GM18861 (cell line): ENCODE results near the gene C1QBP.
"Not testable (repeated sequence)": the region's sequence is repeated elsewhere in the genome, so short reads cannot be mapped to it uniquely, and the experiment has no call there.

Experiments used
- ATAC-seq: cut with Tn5 transposase; IDR thresholded peaks from one replicate; pipeline ENCODE4 v1.9.1; 2021; ENCODE audit not compliant: unreplicated experiment

The C1QBP gene

DNA sequence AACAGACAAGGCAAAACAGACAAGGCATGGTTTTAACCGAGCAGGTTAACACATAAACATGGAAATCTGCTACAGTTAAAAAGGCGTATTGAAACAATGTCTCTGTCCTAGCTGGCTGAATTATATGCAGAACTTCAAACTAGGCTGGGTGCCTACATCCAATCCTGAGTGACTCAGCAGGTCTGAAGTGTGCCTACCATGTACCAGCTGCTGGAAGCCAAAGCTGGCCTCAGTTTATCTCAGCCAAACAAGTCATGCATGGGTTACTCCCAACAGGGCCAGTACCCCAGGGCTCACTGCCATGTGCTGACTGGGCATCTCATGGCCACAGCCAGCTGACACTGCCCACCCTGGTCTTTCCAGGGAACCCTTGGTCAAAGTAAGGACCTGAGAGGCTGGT lies 4.0 kb downstream of the C1QBP start:
- ATAC-seq, result no peak

DNA sequence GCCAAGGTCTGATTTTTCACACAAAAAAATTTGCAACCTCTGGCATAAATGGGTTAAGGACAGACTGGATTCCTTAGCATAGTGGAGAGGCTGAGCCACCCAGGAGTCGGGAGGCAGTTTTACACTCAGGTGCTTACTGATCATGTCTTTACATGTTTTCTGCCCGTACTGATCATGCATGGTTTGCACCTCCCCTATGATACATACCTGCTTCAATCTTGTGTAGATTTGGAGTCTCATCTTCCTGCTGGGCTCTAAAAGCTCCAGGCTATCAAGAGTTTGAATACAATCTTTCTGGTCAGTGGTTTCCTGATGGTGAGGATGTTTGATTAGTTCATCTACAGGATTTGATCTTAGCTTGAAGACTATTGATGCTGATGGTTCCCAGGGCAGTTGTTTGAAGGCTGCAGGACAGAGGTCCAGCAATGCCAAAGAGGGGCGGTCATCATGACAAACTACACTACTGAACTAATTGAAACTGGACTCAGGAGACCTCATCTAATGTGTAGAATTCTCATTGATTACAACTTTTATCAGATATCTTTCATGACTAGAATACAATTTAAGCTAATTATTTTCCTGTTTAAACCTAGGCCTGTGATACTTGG lies 6.9 kb downstream of the C1QBP start:
- ATAC-seq, result no peak

DNA sequence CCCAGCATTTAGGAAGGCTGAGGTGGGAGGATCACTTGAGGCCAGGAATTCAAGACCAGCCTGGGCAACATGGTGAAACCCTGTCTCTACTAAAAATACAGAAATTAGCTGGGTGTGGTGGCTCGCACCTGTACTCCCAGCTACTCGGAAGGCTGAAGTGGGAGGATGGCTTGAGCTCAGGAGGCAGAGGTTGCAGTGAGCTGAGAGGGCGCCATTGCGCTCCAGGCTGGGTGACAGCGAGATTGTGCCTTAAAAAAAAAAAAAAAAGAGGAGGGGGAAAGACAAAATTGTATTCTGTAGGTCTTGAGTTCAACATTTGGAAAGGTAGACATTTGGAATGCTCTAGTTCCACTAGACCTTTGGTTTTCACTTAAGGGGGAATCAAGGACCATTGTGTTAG lies 7.7 kb downstream of the C1QBP start:
- ATAC-seq, result not testable (repeated sequence)

DNA sequence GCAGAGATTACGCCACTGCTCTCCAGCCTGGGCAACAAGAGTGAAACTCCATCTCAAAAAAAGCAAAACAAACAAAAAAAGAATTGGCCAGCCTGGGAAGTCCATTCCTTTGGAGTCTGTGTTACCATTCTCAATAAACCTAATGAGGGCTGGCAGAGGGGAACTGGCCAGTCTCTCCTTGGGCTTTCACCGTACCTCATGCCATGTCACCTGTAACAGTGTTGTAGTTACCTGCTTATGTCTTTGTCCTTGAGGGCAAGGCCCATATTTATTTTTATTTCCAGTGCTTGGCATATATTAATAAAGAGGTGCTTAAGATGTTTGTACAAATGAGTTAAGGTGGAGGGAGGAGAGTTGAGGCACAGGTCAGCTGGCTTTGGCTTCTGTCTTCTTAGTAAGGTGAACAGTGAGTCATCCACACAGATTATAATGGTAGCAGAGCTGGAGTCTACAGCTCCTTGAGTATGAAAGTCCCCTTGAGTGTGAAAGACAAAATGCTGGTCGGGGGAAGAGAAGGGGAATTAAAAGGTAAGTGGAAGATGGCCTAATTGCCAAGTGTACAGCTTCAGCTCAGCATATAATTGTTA lies 8.4 kb downstream of the C1QBP start:
- no peak for ATAC-seq

DNA sequence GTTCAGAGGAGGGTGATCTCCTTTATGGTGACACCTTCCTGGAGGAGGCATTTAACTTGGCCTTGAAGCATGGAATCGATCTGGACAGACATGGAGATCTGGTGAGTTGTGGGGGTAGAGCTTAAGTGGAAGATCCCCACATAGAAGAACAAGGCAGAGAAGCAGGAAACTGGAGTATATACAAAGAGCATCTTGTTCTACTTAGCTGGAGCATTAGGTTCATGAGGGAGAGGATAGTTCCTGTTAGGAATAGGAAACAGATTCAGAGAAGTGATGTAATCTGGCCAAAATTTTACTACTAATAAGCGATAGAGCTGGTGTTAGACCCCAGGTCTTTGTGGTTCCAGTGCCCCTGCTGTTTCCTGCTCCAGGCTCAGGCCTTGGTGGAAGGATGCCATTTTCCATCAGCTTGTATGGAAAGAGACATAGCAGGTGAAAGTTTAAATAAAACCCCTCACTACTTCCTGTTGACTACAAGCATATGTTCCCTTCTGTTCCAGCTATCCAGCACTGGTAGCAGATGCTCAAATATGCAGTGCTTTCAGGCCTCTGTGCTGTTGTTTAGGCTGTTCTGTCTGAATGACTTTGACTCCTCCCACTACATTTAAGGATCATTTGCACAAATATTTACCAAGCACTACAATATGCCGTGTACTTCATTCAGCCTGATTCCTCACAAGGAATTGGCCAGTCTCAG lies 9.6 kb downstream of the C1QBP start:
- ATAC-seq, result no peak

DNA sequence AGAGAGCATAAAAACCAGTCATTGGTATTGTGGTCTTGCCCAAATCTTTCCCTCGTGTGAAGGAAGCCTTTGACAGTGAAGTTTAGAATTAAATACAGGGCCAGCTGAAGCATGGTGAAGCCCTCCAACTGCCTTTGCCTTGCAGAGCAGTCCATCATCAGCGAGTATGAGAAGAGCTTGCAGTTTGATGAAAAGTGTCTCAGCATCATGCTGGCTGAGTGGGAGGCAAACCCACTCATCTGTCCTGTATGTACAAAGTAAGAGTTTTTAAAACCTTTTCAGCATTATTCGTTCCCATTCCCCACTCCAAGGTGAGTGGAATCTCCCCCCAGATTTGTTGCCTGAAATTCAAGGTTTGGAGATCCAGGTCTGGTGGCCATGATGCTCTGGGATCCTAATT lies 13.1 kb downstream of the C1QBP start:
- no peak for ATAC-seq

DNA sequence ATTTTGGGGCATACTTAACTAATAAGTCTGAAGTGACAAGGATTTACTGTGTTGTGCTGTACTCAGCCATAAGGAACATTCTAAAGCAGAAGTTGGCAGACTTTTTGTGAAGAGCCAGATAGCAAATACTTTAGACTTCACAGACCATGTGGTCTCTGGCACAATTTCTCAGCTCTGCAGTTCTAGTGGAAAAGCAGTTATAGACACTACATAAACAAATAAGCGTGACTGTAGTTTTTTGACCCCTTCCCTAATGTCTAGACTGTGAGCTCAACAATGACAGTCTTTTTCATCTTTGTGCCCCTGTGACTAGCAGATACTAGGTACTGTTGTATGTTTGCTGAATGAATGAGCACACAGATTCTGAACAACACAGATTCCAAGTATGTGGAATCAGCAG lies 14.0 kb downstream of the C1QBP start:
- no peak for ATAC-seq

DNA sequence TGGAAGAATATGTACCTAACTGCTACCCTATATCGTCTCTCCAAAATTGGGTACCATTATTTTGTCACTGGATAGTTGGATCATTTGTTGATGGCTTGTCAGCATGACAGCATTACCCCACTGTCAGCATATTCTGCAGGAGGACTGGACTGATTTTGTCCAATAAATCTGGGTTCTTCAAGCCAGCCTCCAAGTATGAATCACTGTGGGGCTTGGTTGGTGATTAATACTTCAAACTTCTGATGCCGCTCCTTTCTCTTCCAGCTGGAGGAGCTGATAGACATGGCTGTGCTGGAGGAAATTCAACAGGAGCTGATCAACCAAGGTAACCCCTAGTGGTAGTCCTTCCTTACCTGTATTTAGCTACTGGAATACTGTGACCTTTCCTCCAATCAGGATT lies 16.4 kb downstream of the C1QBP start:
- no peak for ATAC-seq

DNA sequence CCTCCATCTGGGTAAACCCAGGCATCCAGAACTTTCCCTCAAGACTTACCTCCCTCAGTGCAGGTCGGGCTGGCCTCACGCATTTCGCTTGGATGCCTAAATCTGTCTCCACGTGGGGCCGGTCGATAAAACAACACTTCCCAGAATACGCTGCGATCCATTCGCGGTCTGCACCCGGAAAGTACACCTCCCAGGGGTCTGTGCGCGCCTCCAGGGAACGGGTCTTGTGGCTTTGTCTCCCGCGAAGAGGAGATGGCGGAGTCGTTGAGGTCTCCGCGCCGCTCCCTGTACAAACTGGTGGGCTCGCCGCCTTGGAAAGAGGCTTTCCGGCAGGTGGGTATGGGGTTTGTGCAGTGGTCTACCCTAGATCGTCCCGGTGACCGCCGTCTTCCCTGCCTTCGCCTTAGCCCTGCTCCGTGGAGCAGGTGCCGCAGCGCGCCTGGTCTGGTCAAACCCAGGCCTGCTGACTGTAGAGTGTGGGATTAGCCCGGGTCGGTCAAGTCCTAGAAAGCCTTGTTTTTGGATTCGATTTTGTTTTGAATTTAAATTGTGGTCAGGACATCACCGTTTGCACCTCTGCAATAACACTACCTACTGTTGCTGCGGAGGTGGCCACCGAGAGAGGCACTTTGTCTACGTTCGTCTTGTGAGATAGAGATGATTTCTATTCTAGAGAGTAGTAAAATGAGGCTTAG lies 18.8 kb downstream of the C1QBP start, which contains the start of gene RPAIN:
Gene RPAIN (plus strand): TSS at position 224 of the 695 bp plus-strand sequence. CDS start 29 bp downstream, at position 253.
- ATAC-seq, result peak; percentile 34

DNA sequence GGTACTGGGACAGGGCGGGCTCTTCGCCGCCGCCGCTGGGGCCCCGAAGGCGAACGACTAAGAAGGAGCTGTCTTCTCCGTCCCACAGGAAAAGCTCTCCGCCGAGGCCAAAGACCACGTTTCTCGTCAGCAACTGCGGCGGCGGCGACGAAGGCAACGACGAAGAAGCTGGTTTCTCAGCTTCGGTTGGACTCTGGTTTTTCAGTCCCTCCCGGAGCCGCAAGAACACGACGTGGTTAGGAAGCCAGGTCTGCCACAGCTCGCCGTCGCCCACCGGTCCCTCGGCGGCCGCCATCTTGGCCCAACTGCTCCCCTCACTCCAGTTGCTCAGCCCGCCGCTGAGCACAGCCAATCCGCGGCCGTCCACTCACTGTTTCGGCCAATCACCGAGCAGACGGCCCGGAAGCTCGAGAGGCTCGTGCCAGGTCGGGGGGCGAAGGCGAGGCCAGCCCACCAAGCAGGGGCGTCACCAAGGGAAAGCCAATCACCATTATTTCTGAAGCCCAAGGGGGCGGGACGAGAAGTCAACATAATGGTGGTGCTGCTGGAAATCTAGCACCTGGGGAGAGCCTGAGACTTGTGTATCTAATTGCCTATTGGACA lies 19.5 kb downstream of the C1QBP start, which contains the start of gene NUP88:
Gene NUP88 (minus strand): TSS at position 307 of the 603 bp plus-strand sequence. CDS start 12 bp downstream, at position 295.
- peak; percentile 70 for ATAC-seq

DNA sequence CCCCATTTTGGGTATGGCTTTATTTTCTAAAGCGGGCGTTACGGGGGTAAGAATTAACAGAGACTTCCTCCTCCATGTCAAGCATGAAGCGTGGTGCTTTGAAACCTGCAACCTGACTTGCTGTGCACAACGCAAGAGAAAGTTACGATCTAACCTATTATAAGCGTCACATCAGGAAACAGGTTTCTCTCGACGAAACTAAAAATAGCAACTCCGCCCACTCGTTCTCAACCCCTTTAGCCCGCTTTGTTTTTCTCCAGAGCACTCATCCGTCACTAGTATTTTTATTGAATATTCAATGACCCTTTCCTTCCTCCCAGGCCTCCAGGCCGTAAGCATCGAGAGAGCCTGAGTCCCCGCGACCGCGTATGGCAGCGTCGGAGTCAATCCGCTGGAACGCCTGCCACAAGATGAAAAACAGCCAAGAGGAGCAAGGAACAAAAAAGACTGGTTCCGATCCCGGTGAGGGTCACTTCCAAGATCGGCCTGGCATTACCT lies 20.0 kb downstream of the C1QBP start:
- peak; percentile 44 for ATAC-seq

DNA sequence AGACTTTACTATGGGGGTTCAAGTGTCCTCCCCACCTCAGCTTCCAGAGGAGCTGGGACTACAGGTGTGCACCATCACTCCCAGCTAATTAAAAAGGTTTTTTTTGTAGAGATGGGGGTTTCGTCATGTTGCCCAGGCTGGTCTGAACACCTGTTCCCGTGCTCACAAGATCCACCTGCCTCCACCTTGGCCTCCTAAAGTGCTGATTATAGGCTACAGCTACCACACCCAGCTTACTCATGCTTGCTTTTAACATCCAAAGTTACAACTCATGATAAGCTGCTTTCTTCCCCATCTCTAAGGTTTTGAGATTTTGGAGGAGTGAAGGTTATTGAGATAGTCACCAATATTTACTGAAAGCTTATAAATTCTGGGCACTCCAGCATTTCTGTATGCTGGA lies 22.1 kb downstream of the C1QBP start:
- no peak for ATAC-seq

DNA sequence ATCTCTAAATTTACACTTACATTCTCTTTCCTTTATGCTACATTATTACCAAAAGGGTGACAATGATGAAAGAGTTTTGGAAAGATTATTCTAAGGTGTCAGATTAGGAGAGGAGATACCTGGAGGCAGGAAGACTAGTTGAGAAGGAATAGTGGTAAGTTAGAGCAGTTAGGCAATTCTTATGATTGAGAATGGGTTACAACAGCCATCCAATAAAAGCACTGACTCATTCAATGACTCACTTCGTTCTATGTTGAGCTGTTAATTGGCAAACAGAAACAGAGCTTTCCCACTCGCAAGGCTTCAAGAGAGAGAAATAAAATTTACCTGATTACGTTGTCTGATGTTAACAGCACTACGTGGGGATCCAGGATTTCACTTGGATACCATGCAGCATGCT lies 25.3 kb downstream of the C1QBP start:
- ATAC-seq, result no peak

DNA sequence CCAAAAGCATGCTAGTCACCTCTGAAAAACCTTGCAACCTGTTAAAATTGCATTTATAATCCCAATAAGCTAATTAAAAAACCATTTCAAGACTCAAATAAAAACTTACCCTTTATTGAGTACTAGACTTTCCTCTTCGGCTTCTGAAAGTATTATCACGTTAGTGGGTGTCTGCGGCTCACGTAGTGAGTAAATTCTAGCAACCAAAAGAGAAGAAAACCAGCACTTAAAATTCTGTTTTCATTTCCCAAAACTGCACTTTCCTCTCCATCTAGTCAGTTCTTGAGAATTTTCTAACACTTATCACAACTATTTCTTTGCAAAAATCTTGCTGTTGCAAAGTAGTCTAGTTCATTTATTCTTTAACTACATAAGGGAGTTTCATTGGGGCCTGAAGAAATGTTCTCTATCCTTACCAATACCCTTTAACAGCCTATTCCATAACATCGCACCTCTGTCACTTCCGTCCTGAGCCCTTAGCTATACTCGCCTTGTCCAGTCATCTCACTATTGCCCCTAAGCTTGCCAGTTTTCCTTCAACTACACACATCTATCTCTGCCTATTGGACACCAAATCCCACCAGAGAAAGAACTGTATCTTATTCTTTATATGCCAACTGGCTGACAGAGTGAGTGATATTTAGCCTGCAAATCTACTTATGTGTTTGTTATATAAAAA lies 28.2 kb downstream of the C1QBP start:
- no peak for ATAC-seq

DNA sequence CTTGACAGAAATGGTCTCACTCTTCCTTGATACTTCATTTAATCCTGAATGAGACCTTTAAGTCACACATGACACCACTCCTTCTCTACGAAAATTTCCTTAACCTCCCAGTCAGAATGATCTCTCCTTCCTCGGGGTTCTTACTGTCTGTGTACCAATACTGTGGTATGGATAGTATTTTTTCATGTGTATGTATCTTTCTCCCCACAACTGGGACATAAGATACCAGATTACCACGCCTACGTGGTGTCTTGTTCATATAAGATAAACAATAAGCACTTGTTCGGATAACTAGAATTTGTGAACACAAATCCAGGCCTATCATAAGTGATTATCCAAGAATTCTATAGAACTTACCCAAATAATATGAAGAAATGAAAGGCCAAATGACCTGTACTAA lies 30.8 kb downstream of the C1QBP start:
- ATAC-seq, result no peak

DNA sequence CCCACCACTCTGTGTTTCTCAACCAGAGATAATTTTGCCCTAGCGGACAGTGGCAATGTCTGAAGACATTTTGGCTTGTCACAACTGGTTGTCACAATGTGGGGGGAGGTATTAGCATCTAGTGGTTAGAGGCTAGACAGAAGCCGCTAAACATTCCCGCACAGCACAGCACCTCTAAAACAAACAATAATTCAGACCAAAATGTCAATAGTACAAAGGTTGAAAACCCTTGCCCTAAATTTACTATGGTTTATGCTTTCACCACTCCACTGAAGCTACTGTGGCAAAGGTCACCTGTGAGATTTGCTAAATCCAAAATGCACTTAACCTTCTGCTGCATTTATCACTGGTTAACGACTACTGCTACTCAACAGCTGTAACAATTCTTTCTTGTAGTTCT lies 33.6 kb downstream of the C1QBP start:
- no peak for ATAC-seq

DNA sequence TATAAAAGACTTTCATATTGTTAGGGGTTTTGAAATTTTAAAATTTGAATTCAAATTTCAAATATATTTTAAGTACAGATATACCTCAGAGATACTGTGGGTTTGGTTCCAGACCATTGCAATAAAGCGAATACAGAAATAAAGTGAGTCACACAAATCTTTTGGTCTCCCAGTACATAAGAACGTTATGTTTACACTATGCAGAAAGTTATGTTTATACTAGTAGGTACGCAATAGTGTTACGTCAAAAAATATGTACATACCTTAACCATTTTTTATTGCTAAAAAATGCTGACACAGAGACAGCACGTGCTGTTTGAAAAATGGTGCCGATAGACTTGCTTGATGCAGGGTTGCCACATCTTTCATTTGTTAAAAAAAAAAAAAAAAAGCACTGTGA lies 39.2 kb downstream of the C1QBP start:
- ATAC-seq, result no peak

DNA sequence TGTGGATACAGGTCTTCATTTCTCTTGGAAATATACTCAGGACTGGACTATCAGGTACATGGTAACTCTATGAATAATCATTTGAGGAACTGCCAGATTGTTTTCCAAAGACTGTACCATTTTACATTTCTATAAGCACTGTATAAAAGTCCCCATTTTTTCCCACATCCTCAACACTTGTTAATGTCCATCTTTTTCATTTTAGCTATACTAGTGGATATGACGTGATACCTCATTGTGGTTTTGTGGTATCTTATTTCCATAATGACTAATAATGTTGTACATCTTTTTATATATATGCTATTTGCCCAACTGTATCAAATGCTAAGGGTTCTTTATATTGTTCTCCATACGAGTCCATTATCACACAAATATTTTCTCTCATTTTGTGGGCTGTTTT lies 42.3 kb downstream of the C1QBP start:
- no peak for ATAC-seq

DNA sequence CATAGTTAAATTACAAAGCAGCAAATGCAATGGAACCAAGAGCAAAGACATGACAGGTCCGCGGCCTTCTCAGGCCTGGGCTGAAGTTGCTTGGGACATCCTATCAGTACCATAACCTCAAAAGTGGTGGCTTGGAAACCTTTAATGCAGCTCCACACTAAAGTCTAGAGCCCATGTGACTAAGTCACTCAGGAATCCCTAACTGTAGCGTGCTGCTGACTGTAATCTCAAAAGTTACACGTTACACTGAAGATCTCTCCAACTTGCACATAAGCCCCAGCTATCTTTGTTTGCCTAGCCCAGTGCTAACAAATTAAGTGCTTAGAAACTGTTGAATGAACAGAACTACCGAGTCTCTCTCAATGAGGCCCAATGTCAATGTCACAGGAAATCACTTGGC lies 47.3 kb downstream of the C1QBP start:
- no peak for ATAC-seq
